HG03060 (cell line): Measurements from ENCODE around the gene SIVA1.
"Not testable (repeated sequence)": the region's sequence is repeated elsewhere in the genome, so short reads cannot be mapped to it uniquely, and the experiment has no call there.

Source experiments
- ATAC-seq: cut with Tn5 transposase; IDR thresholded peaks from one replicate; pipeline ENCODE4 v1.9.1; 2021; ENCODE audit warnings: low read depth, moderate number of reproducible peaks; ENCODE audit not compliant: unreplicated experiment

Gene SIVA1

DNA sequence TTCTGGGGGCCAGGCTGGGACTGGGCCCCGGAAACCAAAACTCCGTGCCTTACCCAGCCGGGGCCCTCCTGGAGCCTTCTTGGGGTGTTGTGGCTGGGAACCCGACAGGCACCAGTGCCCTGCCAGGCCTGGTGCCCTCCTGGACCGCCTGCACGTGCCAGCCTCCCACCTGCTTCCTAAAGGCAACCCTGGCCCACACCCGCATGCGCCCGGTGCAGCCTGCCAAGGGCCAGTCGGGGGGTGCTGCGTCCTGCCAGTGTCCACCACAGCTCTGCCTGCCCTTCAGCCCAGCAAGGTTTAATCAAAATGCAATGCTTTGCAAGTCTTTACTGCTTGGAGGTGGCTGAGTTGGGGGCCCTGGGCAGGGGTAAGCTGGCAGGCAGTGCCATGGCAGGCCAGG lies 34.1 kb upstream of the SIVA1 start:
- ATAC-seq, result no peak

DNA sequence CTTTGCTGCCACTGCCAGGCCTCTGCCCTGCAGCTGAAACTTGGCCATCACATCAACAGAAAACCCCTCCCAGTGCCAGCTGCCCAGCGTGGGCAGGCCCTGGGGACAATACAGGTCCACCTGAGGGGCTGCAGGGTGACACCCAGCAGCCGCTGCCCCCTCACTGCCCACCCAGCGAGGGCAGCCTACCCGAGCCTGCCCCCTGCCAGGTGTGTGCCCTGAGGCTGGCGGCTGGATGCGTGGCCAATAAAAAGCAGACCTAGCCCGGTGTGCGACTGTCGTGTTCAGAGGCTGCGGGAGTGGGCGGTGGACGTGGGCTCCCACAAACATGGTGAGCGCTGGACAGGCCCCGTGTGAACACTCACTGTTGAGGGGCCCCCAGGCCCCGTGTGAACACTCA lies 33.6 kb upstream of the SIVA1 start:
- no peak for ATAC-seq

DNA sequence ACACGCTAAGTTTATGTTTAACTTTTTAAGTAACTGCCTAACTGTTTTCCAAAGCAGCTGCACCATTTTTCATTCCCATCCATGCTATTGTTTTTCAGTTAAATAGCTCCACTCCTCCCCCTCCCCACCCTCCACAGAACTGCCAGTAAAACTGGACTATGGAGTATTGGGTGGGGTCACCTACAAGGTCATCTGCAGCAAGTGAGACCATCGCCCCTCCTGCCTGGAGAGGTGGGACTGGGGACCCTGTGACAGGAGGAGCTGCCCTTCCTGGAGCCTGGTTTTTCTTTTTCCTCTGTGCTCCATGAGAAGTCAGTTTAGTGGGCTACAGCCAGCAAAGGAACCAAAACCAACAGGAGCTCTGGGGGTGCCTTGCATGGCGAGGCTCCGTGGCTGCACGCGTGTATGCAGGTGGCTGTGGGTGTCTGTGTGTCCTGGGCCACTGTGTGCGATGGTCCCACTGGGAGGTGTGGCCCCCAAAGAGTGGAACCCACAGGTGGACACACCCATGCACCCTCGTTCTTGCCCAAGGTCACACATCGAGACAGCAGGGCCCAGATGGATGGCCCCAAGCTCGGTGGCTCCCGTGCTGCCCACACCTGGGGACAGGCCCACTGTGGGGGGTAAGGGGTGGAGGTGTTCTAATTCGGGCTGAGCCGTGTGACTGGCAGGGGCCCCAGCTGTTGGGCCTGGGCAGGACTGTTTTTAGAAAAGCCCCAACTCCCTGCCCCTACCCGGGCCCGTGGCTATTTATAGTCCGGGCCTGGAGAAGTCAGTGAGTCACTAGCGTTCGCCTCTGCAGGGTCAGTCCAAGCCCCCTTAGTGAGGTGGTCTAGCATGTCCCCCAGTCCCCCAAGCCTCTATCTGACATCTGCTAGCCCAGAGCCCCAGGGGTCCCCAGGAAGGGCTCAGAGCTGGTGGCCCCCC lies 31.2 kb upstream of the SIVA1 start:
- ATAC-seq, result no peak

DNA sequence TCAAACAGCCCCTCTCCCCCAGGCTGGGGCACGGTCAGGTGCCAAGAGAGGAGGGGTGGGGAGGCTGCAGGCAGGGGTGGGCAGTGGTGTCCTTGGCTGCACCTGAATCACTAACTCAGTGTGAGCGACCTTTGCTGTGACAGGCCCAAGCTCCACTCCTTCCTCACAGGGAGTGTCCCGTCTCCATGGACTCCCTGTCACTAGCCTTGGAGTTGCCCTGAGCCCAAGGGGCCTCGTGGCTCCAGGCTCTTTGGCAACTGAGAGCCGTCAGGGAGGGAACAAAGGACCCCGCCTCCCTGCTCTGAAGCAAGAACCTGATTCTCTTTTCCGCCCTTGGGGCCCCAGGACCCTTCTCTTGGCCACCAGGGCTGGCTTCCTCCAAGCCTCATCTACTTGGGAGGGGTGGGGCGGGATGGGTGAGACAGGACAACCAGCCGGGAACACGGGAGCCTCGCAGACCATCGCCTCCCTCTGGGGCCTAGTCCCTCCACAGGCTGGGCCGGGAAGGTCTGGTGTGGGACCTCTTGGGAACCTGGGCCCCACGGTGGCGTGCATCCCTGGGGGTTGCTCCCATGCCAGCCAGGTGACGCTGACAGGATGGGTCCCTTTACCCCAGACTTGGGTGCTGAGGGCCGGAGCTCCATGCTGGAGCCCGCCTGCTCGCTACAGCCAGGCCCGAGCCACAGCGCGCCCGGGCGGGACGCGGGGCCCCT lies 29.9 kb upstream of the SIVA1 start:
- no peak for ATAC-seq

DNA sequence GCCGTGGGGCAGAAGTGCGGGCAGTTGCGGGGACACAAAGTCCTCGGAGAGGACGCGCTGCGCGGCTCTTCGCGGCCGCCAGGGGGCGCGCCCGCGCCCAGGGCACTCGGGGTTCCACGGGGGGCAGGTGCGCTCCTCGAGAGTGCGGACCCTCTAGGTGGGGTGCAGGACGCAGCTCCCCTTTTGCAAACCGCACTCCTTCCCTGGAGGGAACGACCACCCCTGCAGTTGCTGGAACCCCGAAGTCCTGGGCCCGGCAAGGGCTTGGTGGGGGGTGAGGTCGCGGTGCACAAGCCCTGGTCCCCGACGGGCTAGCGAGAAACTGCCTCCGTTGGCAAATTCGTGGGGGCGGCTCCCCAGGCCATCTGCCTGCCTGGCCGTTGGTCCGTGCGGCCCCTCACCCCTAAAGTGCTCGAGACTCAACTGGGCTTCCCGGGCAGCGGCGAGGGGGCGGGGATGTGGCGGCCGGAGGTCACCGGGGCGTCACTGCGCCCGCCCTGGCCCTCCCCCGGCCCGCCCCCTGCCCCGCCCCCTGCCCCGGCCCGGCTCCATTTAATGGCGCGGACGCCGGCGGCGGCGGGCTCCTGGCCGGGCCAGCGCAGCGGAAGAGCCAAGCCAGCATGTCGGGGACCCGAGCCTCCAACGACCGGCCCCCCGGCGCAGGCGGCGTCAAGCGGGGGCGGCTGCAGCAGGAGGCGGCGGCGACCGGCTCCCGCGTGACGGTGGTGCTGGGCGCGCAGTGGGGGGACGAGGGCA lies 29.1 kb upstream of the SIVA1 start, which contains the start of gene ADSS1:
ADSS1 (plus strand) TSS at position 579 of the 756 bp plus-strand sequence; CDS start at position 621, 42 bp downstream.
- ATAC-seq, result no peak

DNA sequence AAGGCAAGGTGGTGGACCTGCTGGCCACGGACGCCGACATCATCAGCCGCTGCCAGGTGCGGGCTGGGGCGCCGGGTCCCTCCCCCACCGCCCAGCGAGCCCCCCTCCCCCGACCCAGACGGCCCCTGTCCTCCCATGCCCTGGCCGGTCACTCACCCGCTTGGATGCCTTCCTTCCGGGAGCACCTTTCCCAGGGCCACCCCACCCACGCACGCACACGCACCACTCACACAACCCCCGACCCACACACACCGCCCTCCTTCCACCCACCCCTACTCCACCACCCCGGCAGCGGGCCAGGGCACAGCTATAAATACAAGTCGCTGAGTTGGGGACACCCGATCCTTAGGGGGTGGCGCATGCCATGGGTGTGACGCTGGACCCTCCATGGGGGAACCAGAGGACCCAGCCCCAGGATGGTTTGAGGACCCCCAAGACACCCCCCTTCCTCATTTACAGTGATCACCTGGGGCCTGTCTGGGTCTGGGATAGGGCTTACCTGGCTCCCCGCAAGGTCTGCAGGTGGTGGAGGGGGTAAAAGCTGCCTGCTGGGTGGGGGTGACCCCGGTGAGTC lies 28.5 kb upstream of the SIVA1 start:
- no peak for ATAC-seq

DNA sequence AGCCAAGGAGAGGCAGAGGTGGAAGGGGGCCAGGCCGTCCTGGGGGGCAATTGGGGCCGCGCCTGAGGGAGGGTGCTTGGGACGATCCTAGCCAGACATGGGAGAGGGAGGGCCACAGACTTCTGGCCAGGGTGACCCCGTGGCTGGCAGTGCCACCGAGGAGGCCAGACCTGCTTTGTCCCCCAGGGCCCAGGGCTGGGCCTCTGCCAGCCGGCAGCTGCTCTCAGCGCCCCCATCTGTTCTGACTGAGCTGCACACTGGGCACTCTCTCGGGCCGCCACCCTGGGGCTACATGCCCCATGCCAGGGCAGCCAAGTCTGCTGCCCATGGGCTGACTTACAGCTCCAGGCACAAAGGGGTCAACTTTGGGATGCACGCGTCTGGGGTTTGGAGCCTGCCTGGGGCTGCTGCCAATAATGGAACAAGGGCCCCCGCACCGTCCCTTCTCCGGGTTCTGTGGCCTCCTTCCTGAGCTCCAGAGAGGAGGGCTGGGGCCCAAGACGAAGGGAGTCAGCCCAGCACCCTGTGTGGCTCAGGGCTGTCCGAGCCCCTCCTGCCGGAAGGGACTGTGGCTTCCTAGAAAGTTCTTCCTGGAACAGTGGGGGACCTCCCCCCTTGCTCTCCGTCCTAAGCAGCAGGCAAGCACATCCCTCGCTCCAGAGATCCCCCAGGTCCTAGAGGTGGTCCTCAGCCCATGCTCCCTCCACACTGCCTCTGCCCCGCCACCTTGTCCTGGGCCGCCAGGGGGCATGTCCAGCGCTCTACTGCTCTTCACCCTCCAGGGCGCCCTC lies 27.8 kb upstream of the SIVA1 start:
- no peak for ATAC-seq

DNA sequence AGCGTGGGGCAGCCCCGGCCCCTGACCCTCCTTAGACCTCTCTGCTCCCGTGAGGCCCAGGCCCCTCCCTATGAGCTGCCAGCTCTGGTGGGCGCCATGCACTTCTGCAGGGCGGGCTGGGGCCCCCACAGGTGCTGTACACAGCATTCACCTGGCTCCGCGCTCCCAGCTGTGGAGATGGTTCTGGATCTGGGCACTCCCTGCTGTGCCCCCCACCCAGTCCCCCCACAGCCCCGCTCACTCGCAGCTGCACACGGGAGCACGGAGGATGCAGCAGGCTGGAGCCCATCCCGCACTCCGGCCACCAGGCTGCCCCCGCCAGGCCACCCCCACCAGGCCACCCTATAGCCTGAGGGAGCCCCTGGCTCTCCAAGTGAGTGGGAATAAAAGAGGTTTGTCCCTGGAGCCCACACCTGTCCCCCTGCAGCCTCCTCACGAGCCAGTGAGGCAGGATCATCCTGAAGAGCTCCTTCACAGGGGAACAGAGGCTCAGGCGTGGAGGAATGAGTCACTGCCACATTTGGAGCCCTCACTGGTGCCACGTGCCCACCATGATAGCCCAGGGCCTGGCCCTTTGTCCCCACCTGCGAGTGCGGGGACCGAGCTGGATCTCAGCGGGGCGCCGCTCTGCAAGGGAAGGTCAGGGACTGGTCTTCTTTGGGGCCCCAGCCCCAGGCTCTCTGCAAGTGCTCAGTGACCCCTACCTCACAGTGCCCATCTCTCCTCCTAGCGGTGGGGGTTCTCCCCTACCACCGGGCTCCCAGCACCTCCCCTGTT lies 27.0 kb upstream of the SIVA1 start:
- no peak for ATAC-seq

DNA sequence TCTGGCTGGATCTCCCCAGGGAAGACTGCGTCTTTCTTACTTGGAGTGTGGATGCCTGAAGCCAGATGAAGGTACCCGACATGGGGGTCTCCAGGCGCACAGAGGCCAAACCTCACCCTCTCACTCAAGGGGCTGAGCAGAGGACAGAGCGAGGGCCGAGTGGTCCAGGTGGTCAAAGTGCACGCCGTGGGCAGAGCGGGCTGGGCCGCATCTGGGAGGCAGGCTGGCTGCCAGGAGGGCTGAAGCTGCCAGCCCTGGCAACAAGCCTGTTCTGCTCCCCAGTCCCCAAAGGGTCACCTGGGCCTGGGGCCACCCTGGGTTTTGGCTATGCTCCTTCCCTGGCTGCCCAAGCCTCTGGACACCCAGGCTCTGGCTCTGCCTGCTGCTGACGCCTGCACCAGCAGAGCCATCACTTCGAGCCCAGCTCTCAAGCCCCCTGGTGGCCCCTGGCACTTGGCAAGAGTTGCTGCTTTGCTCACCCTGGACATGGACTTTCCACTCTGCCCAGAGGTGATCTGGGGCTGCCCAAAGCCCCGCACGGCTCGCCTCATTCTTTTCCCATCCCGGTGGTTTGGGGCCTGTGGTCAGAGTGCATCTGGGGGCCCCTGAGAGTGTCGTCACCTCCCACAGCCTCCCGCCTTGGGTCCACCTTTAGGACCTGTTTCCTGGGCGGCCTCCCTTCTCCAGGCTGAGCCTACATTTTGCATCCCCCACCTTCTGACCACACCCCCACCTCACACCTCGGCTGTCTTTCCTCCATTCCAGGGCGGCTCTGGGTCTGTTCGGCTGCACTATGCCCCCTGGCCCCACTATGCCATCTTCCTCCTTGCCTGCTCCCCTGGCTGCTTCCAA lies 26.1 kb upstream of the SIVA1 start:
- no peak for ATAC-seq

DNA sequence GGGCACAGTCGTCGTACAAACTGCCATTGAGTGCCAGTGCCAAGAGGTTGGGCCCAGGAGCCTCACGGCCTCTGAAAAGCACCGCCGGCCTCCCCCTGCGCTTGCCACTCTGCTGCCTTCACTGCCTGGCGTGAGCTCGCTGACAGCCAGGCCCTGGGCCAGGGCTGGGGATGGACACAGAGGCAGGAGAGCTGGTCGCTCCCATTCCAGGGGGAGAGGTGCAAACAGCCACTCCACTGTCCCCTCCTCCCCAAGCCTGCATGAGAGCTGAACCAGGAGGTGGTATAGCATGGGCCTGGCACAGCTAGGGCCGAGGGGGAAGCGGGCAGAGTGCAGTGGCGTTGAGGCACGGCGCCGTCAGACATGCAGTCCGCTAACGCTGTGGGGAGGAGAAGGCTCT lies 24.3 kb upstream of the SIVA1 start:
- no peak for ATAC-seq

DNA sequence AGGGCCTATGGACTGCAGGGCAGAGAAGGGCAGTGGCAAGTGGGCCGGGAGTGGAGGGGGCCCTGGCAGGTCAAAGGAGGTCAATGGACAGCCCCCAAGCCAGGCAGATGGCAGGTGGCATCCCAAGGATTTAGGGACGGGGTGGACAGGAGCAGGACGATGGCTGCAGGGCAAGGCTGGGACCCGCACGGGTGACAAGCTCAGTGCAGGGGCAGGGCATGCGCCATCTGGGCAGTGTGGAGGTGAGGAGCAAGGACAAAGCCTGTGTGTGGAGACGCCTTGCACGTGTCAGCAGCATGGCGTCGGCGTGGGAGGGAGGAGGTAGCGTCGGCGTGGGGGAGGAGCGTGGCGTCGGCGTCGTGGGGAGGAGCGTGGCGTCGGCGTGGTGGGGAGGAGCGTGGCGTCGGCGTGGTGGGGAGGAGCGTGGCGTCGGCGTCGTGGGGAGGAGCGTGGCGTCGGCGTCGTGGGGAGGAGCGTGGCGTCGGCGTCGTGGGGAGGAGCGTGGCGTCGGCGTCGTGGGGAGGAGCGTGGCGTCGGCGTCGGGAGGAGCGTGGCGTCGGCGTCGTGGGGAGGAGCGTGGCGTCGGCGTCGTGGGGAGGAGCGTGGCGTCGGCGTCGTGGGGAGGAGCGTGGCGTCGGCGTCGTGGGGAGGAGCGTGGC lies 23.6 kb upstream of the SIVA1 start:
- not testable (repeated sequence) for ATAC-seq

DNA sequence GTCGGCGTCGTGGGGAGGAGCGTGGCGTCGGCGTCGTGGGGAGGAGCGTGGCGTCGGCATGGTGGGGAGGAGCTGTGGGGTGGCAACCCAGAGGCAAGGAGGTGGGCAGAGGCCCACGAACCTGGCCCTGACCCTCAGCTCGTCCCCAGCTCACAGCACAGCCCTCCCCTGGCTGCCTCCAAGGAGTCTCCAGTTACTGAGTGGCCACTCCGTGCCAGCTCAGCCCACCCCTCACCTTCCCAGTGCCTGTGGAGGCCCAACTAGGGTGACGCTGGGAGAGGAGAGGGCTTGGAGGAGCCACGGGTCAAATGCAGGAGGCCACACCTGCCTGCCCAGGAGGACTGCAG lies 23.1 kb upstream of the SIVA1 start:
- no peak for ATAC-seq

DNA sequence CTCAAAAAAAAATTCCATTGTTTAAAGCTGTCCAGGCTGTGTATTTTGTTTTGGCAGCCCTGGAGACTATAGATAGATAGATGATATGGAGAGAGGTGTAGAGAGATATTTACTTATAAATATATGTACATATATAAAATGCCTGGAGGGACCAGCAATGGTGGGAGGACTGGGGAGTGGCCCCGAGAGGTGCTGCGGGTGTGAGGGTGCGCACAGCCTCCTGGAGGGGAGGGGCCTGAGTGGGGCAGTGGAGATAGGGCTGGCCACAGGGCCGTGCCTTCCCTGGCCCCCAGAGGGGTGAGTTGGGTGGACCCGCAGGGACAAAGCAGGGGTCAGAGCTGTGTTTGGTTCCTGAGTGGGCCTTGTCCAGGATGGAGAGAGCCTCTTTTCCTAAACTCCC lies 22.5 kb upstream of the SIVA1 start:
- ATAC-seq, result no peak

DNA sequence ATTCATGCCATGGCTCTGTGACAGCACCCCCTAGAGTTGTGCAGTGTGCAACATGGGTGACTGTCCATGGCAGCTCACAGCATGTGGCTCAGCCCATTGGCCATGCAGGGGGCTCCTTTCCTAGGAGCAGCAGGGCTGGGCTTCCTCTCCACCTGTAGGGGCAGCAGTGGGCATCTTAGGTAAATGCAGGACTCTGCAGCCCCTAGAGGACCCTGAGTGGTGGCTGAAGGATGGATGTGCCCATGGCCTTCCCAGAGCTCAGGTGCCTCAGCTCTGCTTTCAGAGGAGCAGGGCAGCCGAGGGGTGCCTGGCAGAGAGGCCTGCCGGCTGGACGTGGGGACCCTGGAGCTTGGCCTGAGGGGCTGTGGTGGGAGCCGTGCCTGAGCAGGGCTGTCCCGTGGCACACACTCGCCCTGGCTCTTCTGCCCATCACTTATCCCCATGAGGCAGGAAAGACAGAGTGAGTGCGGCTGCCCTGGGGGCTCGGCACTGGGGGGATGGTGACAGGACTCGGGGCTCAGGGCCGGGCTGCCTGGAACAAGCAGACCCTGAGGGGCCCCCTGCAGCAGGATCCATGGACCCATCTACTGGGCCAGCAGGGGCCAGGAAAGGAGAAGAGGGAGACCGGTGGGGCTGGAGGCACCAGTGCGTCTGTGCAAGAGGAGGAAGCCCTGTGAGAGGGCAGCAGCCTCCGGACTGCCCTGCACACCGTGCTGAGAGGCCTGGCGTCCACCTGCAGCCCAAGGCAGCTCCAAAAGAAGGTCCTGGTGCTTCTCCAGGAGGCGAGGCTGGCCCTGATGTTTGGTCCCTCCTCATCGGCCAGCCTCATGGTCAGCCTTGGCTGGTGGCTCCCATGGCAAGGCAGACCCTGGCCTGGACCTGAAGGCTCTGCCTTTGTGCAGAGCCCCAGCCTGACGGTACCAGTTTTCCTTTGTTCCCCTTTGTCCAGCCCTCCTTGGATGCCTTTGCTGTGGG lies 21.3 kb upstream of the SIVA1 start:
- ATAC-seq, result no peak

DNA sequence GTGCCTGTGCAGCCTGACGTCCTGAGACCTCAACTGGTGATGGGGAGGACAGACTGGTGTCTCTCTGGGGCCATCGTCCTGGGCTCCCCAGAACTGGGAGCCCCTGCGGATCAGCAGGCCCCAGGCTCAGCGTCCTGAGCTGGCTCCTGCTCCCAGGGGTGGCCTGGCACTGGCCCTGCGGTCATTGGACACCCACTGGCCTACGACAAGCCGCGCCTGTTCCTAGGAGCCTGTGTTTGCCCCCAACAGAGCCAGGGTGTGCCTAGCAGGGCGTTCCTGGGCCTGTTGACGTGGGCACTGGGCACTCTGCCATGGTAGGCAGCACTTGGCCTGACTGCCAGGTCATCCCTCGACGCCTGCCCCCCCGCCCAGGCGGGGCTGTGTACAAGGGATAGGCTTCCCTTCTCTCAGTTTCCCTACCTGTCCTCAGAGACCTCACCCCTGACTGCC lies 20.6 kb upstream of the SIVA1 start:
- no peak for ATAC-seq

DNA sequence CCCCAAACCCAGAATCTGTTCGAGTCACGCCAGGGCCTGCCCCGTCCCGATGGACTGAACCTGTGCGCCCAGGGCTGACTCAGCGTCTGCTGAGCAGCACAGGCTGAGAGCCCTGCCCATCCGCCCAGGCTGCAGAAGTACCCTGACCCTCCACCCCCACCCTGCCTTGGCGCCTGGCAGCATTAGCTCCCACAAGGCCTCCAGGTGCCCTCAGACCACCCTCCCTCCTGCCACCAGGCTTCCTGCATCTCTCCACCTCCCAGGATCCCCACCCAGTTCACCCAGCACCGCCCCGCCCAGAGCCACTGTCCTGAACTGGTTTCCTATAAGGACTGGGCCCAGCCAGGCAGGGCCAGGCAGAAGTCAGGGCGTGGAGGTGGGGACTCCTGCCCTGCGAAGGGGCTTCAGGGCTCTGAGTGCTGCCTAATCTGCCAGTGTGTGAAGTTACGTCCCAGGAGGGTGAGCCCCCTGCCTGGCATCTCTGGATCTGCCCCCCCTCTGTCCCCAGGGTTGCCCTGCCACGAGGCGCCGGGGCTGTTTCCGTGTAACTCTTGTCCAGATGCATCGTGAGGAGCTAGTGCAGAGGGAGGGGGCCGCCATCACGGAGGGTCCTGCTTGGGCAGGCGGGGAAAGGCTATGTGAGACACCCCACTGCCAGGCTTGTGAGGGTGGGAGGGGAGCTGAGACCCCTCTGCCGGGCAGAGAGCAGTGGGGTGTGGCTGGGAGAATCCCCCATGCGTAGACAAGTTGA lies 19.8 kb upstream of the SIVA1 start:
- ATAC-seq, result no peak
